SK-N-SH treated with all-trans-retinoic acid at 6 μM for 48 hours (cell line): ENCODE measurements around the gene SPATA22.

Experiments
- CREB5 ChIP-seq: fragments of 250-450 bp; sonication (Bioruptor Pico); IDR thresholded peaks from 2 replicates; pipeline ENCODE4 v1.5.1; 2020; ENCODE audit warnings: low read depth, mild to moderate bottlenecking, moderate library complexity
- ZC3H10 ChIP-seq: fragments of 250-450 bp; sonication (Bioruptor Pico); IDR thresholded peaks from 2 replicates; pipeline ENCODE4 v1.5.1; 2021; ENCODE audit warnings: mild to moderate bottlenecking, moderate library complexity
- ZNF565 ChIP-seq: fragments of 450-650 bp; formaldehyde crosslinking; conservative IDR thresholded peaks from 2 replicates; pipeline ENCODE4 v1.5.0; 2020; ENCODE audit warnings: low read depth, mild to moderate bottlenecking, moderate library complexity
- ZNF70 ChIP-seq: fragments of 450-650 bp; formaldehyde crosslinking; IDR thresholded peaks from 2 replicates; pipeline ENCODE4 v1.5.0; 2020; ENCODE audit warnings: mild to moderate bottlenecking, moderate library complexity
- TF ChIP-seq, protein P1 (sequence below): fragments of 250-450 bp; sonication (Bioruptor Pico); IDR thresholded peaks from 2 replicates; pipeline ENCODE4 v1.5.0; 2020; ENCODE audit warnings: mild to moderate bottlenecking, moderate library complexity
- TF ChIP-seq, protein P2 (sequence below): fragments of 250-450 bp; sonication (Bioruptor Pico); IDR thresholded peaks from 2 replicates; pipeline ENCODE4 v1.8.0; 2020; ENCODE audit warnings: mild to moderate bottlenecking, moderate library complexity, borderline replicate concordance

DNA sequence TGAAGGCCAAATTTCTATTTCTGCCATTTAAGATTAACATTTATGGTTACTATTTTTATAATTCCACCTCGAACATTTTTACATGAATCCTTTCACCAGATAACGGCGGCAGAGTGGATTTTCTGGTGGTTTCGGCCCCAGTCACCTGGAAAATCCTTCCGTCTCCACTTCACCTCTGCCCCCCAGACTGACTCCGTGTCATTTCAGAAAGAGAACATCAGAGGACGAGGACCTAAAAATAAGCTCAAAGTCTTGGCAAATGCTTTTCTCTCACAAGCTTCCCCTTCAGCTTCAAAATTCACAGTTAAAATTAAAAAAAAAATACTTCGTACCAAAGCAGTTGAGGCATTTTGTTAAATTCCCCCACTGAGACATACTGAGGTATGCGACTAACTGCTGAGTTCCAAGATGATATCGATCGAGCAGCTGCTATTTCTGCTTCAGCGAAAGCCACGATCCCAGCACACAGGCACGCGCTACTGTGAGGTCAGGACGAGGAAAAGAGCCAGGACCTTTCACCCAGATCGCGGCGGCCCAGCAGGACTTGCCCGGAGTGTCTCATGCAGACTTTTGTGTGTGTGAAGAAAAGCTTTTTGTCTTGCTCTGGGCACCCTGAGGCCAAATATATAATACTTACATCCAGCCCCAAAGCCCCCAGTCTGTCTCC lies 41.0 kb upstream of the SPATA22 start:
- TF ChIP-seq, protein P1, sequence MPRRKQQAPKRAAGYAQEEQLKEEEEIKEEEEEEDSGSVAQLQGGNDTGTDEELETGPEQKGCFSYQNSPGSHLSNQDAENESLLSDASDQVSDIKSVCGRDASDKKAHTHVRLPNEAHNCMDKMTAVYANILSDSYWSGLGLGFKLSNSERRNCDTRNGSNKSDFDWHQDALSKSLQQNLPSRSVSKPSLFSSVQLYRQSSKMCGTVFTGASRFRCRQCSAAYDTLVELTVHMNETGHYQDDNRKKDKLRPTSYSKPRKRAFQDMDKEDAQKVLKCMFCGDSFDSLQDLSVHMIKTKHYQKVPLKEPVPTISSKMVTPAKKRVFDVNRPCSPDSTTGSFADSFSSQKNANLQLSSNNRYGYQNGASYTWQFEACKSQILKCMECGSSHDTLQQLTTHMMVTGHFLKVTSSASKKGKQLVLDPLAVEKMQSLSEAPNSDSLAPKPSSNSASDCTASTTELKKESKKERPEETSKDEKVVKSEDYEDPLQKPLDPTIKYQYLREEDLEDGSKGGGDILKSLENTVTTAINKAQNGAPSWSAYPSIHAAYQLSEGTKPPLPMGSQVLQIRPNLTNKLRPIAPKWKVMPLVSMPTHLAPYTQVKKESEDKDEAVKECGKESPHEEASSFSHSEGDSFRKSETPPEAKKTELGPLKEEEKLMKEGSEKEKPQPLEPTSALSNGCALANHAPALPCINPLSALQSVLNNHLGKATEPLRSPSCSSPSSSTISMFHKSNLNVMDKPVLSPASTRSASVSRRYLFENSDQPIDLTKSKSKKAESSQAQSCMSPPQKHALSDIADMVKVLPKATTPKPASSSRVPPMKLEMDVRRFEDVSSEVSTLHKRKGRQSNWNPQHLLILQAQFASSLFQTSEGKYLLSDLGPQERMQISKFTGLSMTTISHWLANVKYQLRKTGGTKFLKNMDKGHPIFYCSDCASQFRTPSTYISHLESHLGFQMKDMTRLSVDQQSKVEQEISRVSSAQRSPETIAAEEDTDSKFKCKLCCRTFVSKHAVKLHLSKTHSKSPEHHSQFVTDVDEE (CRISPR knock-in tag), result no peak
- TF ChIP-seq, protein P2, sequence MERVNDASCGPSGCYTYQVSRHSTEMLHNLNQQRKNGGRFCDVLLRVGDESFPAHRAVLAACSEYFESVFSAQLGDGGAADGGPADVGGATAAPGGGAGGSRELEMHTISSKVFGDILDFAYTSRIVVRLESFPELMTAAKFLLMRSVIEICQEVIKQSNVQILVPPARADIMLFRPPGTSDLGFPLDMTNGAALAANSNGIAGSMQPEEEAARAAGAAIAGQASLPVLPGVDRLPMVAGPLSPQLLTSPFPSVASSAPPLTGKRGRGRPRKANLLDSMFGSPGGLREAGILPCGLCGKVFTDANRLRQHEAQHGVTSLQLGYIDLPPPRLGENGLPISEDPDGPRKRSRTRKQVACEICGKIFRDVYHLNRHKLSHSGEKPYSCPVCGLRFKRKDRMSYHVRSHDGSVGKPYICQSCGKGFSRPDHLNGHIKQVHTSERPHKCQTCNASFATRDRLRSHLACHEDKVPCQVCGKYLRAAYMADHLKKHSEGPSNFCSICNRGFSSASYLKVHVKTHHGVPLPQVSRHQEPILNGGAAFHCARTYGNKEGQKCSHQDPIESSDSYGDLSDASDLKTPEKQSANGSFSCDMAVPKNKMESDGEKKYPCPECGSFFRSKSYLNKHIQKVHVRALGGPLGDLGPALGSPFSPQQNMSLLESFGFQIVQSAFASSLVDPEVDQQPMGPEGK, result no peak
- TF ChIP-seq ZC3H10 (CRISPR knock-in tag) (no peak), CREB5 (no peak), ZNF70 (no peak), ZNF565 (CRISPR knock-in tag) (no peak)
